H1 (cell line): ENCODE results near the gene HDAC10.

Experiments
- CHD2 ChIP-seq: IDR thresholded peaks from 2 replicates; pipeline ENCODE4 v1.6.1; 2012; ENCODE audit warnings: low read length, improper control_type of control experiment
- CTCF ChIP-seq, 3 experiments: IDR thresholded peaks; 1 replicate in 2 of 3; 2 replicates in 1 of 3; pipeline versions ENCODE4 v1.5.1 to v1.6.1; 2011; ENCODE audit warnings: low read length in 3 of 3, mild to moderate bottlenecking in 3 of 3, inconsistent platforms in 2 of 3, low read depth in 1 of 3, moderate library complexity in 1 of 3; ENCODE audit not compliant: insufficient read depth in 1 of 3; ENCODE audit errors: control extremely low read depth in 1 of 3
- GABPA ChIP-seq: IDR thresholded peaks from 2 replicates; pipeline ENCODE4 v1.6.1; 2011; ENCODE audit warnings: mild to moderate bottlenecking, low read length, moderate library complexity, borderline replicate concordance; ENCODE audit not compliant: insufficient read depth
- KDM1A ChIP-seq: fragments of 200-600, 300-600 bp; sonication (generic); IDR thresholded peaks from 2 replicates; pipeline ENCODE4 v1.7.1; 2016; ENCODE audit warnings: mild to moderate bottlenecking, low read length, borderline replicate concordance

GRCh38 chr22:50247748-50248147 is 3.3 kb downstream of the HDAC10 start:
- TF ChIP-seq GABPA (no peak), CTCF (IDR thresholded peaks at IDR 0.05; ENCODE audit: control extremely low read depth in 1 of 3, insufficient read depth in 1 of 3, low read depth in 1 of 3, low read length in 3 of 3) (no peak), CHD2 (no peak), KDM1A (no peak)
